Measurements from ENCODE around the gene SHCBP1L.
"Not testable (repeated sequence)": the region's sequence is repeated elsewhere in the genome, so short reads cannot be mapped to it uniquely, and the experiment has no call there.

The SHCBP1L gene

DNA sequence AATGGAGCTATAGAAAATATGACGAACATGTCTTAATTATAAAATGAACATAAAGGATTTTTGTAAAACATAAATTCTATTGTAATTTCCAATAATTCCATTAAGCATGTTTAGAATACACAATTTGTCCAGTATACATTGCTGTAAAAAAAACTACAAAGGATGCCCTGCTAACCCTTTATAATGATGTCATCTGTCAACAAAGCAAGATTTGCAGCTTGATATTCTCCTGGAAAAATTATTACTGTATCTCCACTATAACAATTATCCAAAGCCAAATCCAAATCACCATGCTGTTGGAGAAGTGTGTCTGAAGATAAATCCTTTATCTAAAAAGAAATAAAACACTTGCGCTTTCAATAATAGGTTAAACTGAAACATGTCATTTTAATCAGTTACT, 47.6 kb downstream of the SHCBP1L start:
- Histone ChIP-seq H3K79me2 (ENCODE audit: low read length) (no peaks in the 10 kb centered on the region), H3K27ac (ENCODE audit: low read length) (no peak overlapping the region), H4K20me1 (ENCODE audit: insufficient read depth, low read length) (no peaks in the 10 kb centered on the region), H3F3A (ENCODE audit: insufficient read depth, low read length) (no peaks in the 10 kb centered on the region), H3K36me3 (replicated peaks; ENCODE audit: insufficient read depth, low read length) (no peaks in the 10 kb centered on the region), H2AFZ (ENCODE audit: low read length) (no peak overlapping the region), H3K27me3 (replicated peaks; ENCODE audit: insufficient read depth, low read length) (no peaks in the 10 kb centered on the region), H3K9ac (ENCODE audit: low read length) (no peak overlapping the region), H3K9me2 (replicated peaks; ENCODE audit: insufficient read depth, low read length) (no peaks in the 10 kb centered on the region), H3K4me3 (ENCODE audit: low read length) (no peak overlapping the region), H3K4me1 (ENCODE audit: low read length) (no peaks in the 10 kb centered on the region), H3K9me3 (replicated peaks; ENCODE audit: insufficient read depth, low read length) (no peaks in the 10 kb centered on the region), H3K4me2 (ENCODE audit: low read depth, low read length) (no peak overlapping the region)
- no peak for DNase-seq
- TF ChIP-seq, protein P1, sequence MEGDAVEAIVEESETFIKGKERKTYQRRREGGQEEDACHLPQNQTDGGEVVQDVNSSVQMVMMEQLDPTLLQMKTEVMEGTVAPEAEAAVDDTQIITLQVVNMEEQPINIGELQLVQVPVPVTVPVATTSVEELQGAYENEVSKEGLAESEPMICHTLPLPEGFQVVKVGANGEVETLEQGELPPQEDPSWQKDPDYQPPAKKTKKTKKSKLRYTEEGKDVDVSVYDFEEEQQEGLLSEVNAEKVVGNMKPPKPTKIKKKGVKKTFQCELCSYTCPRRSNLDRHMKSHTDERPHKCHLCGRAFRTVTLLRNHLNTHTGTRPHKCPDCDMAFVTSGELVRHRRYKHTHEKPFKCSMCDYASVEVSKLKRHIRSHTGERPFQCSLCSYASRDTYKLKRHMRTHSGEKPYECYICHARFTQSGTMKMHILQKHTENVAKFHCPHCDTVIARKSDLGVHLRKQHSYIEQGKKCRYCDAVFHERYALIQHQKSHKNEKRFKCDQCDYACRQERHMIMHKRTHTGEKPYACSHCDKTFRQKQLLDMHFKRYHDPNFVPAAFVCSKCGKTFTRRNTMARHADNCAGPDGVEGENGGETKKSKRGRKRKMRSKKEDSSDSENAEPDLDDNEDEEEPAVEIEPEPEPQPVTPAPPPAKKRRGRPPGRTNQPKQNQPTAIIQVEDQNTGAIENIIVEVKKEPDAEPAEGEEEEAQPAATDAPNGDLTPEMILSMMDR (IDR thresholded peaks at IDR 0.05; ENCODE audit: low read length) = no peak
- TF ChIP-seq EZH2phosphoT487 (IDR thresholded peaks at IDR 0.05; ENCODE audit: low read length) = no peak
- TF ChIP-seq EZH2 (optimal IDR thresholded peaks at IDR 0.05; ENCODE audit: low read depth, low read length) = no peak

DNA sequence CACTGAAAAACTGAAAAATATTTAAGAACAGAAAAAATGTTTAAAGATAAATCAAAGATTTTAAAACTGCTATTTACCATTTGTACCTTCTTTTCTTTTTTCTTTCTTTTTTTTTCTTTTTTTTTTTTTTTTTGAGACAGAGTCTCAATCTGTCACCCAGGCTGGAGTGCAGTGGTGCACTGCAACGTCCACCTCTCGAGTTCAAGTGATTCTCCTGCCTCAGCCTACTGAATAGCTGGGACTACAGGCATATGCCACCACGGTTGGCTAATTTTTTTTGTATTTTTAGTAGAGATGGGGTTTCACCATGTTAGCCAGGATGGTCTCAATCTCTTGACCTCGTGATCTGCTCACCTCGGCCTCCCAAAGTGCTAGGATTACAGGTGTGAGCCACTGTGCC, 51.0 kb downstream of the SHCBP1L start:
- H3K79me2 ChIP-seq (ENCODE audit: low read length); H3K9me3 ChIP-seq (replicated peaks; ENCODE audit: insufficient read depth, low read length); H2AFZ ChIP-seq (ENCODE audit: low read length); H3K27ac ChIP-seq (ENCODE audit: low read length); H3K27me3 ChIP-seq (replicated peaks; ENCODE audit: insufficient read depth, low read length); H3K4me3 ChIP-seq (ENCODE audit: low read length); H3F3A ChIP-seq (ENCODE audit: insufficient read depth, low read length); H4K20me1 ChIP-seq (ENCODE audit: insufficient read depth, low read length); H3K9me2 ChIP-seq (replicated peaks; ENCODE audit: insufficient read depth, low read length); H3K4me2 ChIP-seq (ENCODE audit: low read depth, low read length); H3K36me3 ChIP-seq (replicated peaks; ENCODE audit: insufficient read depth, low read length); DNase-seq; H3K9ac ChIP-seq (ENCODE audit: low read length); H3K4me1 ChIP-seq (ENCODE audit: low read length): not testable (repeated sequence)

DNA sequence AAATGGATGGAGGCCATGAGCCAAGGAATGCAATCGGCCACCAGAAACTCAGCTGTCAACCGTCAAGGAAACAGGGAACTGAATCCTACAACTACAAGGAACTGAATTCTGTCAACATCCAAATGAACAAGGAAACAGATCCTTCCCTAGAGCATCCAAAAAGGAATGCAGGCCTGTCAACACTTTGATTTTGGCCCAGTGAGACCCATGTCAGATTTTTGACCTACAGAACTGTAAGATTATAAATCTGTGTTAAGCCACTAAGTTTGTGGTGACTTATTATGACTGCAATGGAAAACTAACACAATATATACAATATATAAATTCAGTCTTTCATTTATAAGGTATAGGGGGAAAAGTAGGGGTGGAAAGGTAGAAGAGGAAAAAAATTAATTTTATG, 55.3 kb downstream of the SHCBP1L start:
- no peak overlapping the region for H3K4me3 ChIP-seq (ENCODE audit: low read length)
- H4K20me1 ChIP-seq (ENCODE audit: insufficient read depth, low read length) = no peaks in the 10 kb centered on the region
- H3K27me3 ChIP-seq (replicated peaks; ENCODE audit: insufficient read depth, low read length) = no peaks in the 10 kb centered on the region
- H3K9me3 ChIP-seq (replicated peaks; ENCODE audit: insufficient read depth, low read length) = no peaks in the 10 kb centered on the region
- H3F3A ChIP-seq (ENCODE audit: insufficient read depth, low read length) = no peaks in the 10 kb centered on the region
- no peaks in the 10 kb centered on the region for H3K36me3 ChIP-seq (replicated peaks; ENCODE audit: insufficient read depth, low read length)
- TF ChIP-seq EZH2 (optimal IDR thresholded peaks at IDR 0.05; ENCODE audit: low read depth, low read length) = no peak
- TF ChIP-seq, protein P1 (IDR thresholded peaks at IDR 0.05; ENCODE audit: low read length) = no peak
- TF ChIP-seq EZH2phosphoT487 (IDR thresholded peaks at IDR 0.05; ENCODE audit: low read length) = no peak
- H3K4me2 ChIP-seq (ENCODE audit: low read depth, low read length) = no peak overlapping the region
- no peaks in the 10 kb centered on the region for H3K4me1 ChIP-seq (ENCODE audit: low read length)
- H3K9ac ChIP-seq (ENCODE audit: low read length) = no peak overlapping the region
- no peaks in the 10 kb centered on the region for H3K79me2 ChIP-seq (ENCODE audit: low read length)
- H3K9me2 ChIP-seq (replicated peaks; ENCODE audit: insufficient read depth, low read length) = no peaks in the 10 kb centered on the region
- no peak overlapping the region for H2AFZ ChIP-seq (ENCODE audit: low read length)
- no peak overlapping the region for H3K27ac ChIP-seq (ENCODE audit: low read length)
- DNase-seq = no peak

DNA sequence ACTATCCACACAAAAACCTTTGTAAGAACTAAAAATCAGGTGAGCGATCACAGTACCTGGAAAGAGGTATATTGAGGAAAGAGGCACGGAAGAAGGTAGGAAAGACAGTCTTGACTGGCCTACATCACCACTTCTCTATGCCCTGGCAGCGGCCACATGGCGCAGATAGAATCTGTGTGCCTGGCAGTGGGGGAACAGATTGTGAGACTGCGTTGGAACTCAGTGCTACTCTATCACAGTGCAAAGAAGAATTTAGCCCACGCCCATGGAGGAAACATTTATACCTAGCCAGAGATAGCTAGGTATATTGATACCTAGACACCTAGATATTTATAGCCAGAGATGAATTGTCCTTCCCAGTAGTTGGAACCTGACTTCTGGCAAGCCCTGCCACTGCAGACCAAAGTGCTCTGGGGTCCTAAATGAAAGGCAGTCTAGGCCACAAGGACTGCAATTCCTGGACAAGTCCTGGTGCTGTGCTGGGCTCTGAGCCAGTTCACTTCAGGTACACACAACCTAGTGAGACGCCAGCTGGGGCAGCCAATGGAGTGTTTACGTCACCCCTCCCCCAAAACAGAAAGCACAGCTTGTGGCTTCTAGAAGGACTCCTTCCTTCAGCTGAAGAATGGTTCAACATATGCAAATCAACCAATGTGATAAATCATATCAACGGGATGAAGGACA, 61.9 kb downstream of the SHCBP1L start:
- H3K27ac ChIP-seq (ENCODE audit: low read length) = no peak overlapping the region
- peaks cover 23% of the 10 kb centered on the region for H3K36me3 ChIP-seq (replicated peaks; ENCODE audit: insufficient read depth, low read length)
- no peaks in the 10 kb centered on the region for H3K9me2 ChIP-seq (replicated peaks; ENCODE audit: insufficient read depth, low read length)
- TF ChIP-seq, protein P1 (IDR thresholded peaks at IDR 0.05; ENCODE audit: low read length) = no peak
- TF ChIP-seq EZH2 (optimal IDR thresholded peaks at IDR 0.05; ENCODE audit: low read depth, low read length) (no peak), EZH2phosphoT487 (IDR thresholded peaks at IDR 0.05; ENCODE audit: low read length) (no peak)
- peaks cover 5% of the 10 kb centered on the region; the same call in 1 of the 2 replicates for H3F3A ChIP-seq (ENCODE audit: insufficient read depth, low read length)
- H3K4me3 ChIP-seq (ENCODE audit: low read length) = no peak overlapping the region
- no peak overlapping the region for H2AFZ ChIP-seq (ENCODE audit: low read length)
- H3K4me2 ChIP-seq (ENCODE audit: low read depth, low read length) = no peak overlapping the region
- H4K20me1 ChIP-seq (ENCODE audit: insufficient read depth, low read length) = no peaks in the 10 kb centered on the region
- H3K9me3 ChIP-seq (replicated peaks; ENCODE audit: insufficient read depth, low read length) = no peaks in the 10 kb centered on the region
- no peak for DNase-seq
- H3K9ac ChIP-seq (ENCODE audit: low read length) = no peak overlapping the region
- H3K4me1 ChIP-seq (ENCODE audit: low read length) = no peaks in the 10 kb centered on the region
- H3K79me2 ChIP-seq (ENCODE audit: low read length) = no peaks in the 10 kb centered on the region
- H3K27me3 ChIP-seq (replicated peaks; ENCODE audit: insufficient read depth, low read length) = no peaks in the 10 kb centered on the region

Data from MM.1S (cell line).